ENCODE results near the gene PHF20.

- TF ChIP-seq CTCF (IDR thresholded peaks at IDR 0.05; ENCODE audit: poor library complexity, severe bottlenecking) (no peak), EP300 (conservative IDR thresholded peaks at IDR 0.05; ENCODE audit: poor library complexity, severe bottlenecking) (no peak), EZH2 (IDR thresholded peaks at IDR 0.05; ENCODE audit: borderline replicate concordance, insufficient read depth, low read length, poor library complexity, severe bottlenecking) (no peak), TAF1 (IDR thresholded peaks at IDR 0.05; ENCODE audit: low read depth) (no peak), POLR2AphosphoS5 (IDR thresholded peaks at IDR 0.05) (no peak)
- TF ChIP-seq, protein P1, sequence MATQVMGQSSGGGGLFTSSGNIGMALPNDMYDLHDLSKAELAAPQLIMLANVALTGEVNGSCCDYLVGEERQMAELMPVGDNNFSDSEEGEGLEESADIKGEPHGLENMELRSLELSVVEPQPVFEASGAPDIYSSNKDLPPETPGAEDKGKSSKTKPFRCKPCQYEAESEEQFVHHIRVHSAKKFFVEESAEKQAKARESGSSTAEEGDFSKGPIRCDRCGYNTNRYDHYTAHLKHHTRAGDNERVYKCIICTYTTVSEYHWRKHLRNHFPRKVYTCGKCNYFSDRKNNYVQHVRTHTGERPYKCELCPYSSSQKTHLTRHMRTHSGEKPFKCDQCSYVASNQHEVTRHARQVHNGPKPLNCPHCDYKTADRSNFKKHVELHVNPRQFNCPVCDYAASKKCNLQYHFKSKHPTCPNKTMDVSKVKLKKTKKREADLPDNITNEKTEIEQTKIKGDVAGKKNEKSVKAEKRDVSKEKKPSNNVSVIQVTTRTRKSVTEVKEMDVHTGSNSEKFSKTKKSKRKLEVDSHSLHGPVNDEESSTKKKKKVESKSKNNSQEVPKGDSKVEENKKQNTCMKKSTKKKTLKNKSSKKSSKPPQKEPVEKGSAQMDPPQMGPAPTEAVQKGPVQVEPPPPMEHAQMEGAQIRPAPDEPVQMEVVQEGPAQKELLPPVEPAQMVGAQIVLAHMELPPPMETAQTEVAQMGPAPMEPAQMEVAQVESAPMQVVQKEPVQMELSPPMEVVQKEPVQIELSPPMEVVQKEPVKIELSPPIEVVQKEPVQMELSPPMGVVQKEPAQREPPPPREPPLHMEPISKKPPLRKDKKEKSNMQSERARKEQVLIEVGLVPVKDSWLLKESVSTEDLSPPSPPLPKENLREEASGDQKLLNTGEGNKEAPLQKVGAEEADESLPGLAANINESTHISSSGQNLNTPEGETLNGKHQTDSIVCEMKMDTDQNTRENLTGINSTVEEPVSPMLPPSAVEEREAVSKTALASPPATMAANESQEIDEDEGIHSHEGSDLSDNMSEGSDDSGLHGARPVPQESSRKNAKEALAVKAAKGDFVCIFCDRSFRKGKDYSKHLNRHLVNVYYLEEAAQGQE (IDR thresholded peaks at IDR 0.05; ENCODE audit: borderline replicate concordance): no peak
These were observed 212.6 kb downstream of the PHF20 start for GRCh38 chr20:35984382-35984781.
